MCF 10A (cell line): Measurements from ENCODE around the gene STRN4. TPM values are rescaled to one million over a fixed set of nuclear protein-coding genes. Genes with fewer than 3 reads are reported as not detected.
"Not testable (repeated sequence)": the region's sequence is repeated elsewhere in the genome, so short reads cannot be mapped to it uniquely, and the experiment has no call there.

ENCODE experiments used
- BruUV-seq: library from RNA; stranded (reverse); fragments of 400-500 nt; replicated peaks from 2 replicates; lab custom pipeline; 2021; lab: Mats Ljungman, UMichigan
- CTCF ChIA-PET: fragments of 300-600 bp; sonication (Branson Sonifier 250); formaldehyde crosslinking; extraction: SDS; loops from one replicate; lab custom pipeline; 2021; ENCODE audit warnings: antibody characterized with exemption, inconsistent platforms; lab: Yijun Ruan, JAX
- POLR2A ChIA-PET: fragments of 300-600, 350-650 bp; sonication (Branson Sonifier 250); formaldehyde crosslinking; extraction: SDS; loops from one replicate; lab custom pipeline; 2020; ENCODE audit warnings: antibody characterized with exemption, inconsistent platforms; lab: Yijun Ruan, JAX
- DNase-seq: peaks from one replicate; pipeline ENCODE4 v3.0.0-alpha.2; 2018; ENCODE audit not compliant: unreplicated experiment
- H3K27ac Mint-ChIP-seq: one replicate; pipeline ENCODE4 v1.8.0; 2022; ENCODE audit warnings: mild to moderate bottlenecking, low read depth, mixed read lengths; ENCODE audit not compliant: unreplicated experiment
- H3K27me3 Mint-ChIP-seq: one replicate; pipeline ENCODE4 v1.8.0; 2022; ENCODE audit warnings: mixed read lengths; ENCODE audit not compliant: insufficient read depth, unreplicated experiment
- H3K36me3 Mint-ChIP-seq: one replicate; pipeline ENCODE4 v1.8.0; 2022; ENCODE audit warnings: mild to moderate bottlenecking, moderate library complexity, mixed read lengths; ENCODE audit not compliant: insufficient read depth, unreplicated experiment
- H3K4me1 Mint-ChIP-seq: one replicate; pipeline ENCODE4 v1.8.0; 2022; ENCODE audit warnings: mixed read lengths; ENCODE audit not compliant: insufficient read depth, unreplicated experiment
- H3K4me3 Mint-ChIP-seq: one replicate; pipeline ENCODE4 v1.8.0; 2022; ENCODE audit warnings: mild to moderate bottlenecking, moderate library complexity, mixed read lengths; ENCODE audit not compliant: unreplicated experiment
- H3K9me3 Mint-ChIP-seq: one replicate; pipeline ENCODE4 v1.8.0; 2022; ENCODE audit warnings: mixed read lengths; ENCODE audit not compliant: unreplicated experiment
- intact Hi-C: fragments of 100-400 bp; cut with micrococcal nuclease; formaldehyde crosslinking; loops from 2 replicates; pipeline ENCODE4 v1.14.1; 2022
- total RNA-seq: library from RNA; stranded (reverse); gene quantifications from 2 replicates; pipeline ENCODE4 v1.2.3, GENCODE V29; 2022
- TF ChIP-seq, protein P1 (sequence below): fragments of 200-600 bp; IDR thresholded peaks from one replicate; pipeline ENCODE4 v1.8.0; 2022; ENCODE audit warnings: antibody characterized with exemption, mild to moderate bottlenecking; ENCODE audit not compliant: unreplicated experiment

The STRN4 gene
- total RNA-seq, 1 experiment from 2014 or later, result 92.3 TPM

DNA sequence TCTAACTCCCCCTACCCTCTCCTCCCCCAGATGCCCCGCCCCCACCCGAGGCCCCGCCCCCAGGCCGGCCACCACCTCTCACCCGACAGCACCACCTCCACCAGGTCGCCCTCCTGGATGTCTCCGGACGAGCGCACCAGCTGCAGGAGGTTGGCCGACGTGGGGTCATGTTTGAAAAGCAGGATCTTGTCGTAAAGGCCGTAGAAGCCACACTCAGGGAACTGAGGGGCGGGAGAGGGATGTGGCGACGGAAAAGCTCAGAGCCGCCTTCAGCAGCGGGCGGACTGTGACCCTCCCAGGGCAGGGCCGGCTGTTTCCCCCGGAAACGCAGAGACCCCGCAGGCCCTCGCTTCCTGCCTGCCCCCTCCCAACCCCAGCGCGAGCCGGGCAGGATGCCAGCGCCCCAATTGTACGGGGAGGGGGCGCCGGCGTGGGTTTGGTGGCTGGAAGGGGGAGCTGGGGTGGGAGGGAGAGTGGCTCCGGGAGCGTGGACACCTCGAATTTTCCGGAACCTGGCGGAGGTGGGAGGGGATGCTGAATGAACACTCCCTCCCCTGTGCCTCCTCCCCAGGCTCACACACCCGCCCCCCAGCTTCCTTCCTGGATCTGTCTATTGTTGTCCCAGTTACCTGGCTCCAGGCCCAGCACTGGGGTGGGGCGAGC, 32.3 kb downstream of the STRN4 start:
- POLR2A ChIA-PET, result interaction anchor here (0.7 to 5.0 kb wide), 9 partner anchors 12 to 399 kb away, joined by 3 to 40 read pairs (median 5); partner anchors contain the start of genes CALM3, FKRP and ZC3H4
- intact Hi-C loops, result no loop called here
- Mint-ChIP-seq H3K27me3 (no peaks in the 10 kb centered on the region), H3K4me1 (no peaks in the 10 kb centered on the region), H3K36me3 (peaks cover 32% of the 10 kb centered on the region), H3K27ac (peak overlapping the region; percentile 99), H3K9me3 (no peaks in the 10 kb centered on the region), H3K4me3 (peak overlapping the region; percentile 97)
- peak; percentile 96 for DNase-seq
- CTCF ChIA-PET, result interaction anchor here (0.7 to 4.1 kb wide), 4 partner anchors 9 to 676 kb away, joined by 3 to 25 read pairs (median 10); partner anchors contain the start of gene DACT3
- BruUV-seq, result no TSS peak
- TF ChIP-seq, protein P1, sequence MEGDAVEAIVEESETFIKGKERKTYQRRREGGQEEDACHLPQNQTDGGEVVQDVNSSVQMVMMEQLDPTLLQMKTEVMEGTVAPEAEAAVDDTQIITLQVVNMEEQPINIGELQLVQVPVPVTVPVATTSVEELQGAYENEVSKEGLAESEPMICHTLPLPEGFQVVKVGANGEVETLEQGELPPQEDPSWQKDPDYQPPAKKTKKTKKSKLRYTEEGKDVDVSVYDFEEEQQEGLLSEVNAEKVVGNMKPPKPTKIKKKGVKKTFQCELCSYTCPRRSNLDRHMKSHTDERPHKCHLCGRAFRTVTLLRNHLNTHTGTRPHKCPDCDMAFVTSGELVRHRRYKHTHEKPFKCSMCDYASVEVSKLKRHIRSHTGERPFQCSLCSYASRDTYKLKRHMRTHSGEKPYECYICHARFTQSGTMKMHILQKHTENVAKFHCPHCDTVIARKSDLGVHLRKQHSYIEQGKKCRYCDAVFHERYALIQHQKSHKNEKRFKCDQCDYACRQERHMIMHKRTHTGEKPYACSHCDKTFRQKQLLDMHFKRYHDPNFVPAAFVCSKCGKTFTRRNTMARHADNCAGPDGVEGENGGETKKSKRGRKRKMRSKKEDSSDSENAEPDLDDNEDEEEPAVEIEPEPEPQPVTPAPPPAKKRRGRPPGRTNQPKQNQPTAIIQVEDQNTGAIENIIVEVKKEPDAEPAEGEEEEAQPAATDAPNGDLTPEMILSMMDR, result no peak

DNA sequence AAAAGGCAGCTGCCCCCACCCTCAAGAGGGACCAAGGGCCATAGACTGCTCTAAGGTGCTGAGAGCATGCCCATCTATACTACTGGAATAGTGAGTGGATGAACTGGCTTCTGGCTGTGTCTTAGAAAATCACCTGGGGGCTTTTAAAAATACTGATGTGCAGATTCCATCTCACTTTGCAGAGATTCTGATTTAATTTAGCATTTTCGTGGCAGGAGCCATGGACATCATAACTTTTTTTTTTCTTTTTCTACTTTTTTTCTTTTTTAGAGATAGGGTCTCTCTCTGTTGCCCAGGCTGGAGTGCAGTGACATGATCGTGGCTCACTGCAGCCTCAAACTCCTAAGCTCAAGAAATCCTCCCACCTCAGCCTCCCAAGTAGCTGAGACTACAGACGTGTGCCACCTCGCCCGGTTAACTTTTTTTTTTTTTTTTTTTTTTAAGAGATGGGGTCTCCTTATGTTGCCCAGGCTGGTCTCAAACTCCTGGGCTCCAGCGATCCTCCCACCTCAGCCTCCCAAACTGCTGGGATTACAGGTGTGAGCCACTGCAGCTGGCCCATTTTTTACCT, 33.4 kb downstream of the STRN4 start:
- H3K27me3 Mint-ChIP-seq, DNase-seq, intact Hi-C loops, H3K27ac Mint-ChIP-seq, BruUV-seq, H3K4me1 Mint-ChIP-seq, H3K9me3 Mint-ChIP-seq: not testable (repeated sequence)
- ChIA-PET POLR2A (interaction anchor here (0.7 to 5.0 kb wide), 7 partner anchors 9 to 943 kb away, joined by 3 to 40 read pairs (median 6); partner anchors contain the start of genes CALM3, FKRP and ZC3H4), CTCF (interaction anchor here (0.6 to 4.1 kb wide), 4 partner anchors 8 to 175 kb away, joined by 3 to 25 read pairs (median 10); partner anchors contain the start of gene DACT3)
- H3K4me3 Mint-ChIP-seq, result peak overlapping the region; percentile 97
- H3K36me3 Mint-ChIP-seq, result peaks cover 41% of the 10 kb centered on the region

DNA sequence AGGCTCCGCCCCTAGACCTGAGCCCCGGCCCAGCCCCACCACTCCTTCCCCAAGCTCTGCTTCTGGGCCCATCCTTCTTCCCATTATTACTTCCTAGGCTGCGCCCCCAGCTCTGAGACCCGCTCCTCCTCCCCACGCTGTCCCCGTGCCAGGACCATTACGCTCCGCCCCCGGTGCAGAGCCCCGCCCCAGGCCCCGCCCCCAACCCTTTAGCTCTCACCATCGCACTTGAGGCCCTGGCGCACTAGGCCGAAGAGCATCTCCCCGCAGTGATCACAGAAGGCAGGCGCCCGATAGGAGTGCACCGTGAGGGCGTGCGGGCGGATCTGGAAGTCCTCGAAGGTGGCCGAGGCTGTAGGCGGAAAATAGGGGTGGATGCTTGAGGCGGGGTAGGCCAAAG, 35.6 kb downstream of the STRN4 start:
- intact Hi-C loops, result no loop called here
- H3K27me3 Mint-ChIP-seq, result no peaks in the 10 kb centered on the region
- no peak overlapping the region for H3K4me3 Mint-ChIP-seq
- ChIA-PET POLR2A (no interaction called here), CTCF (interaction anchor here (0.6 kb wide), 1 partner anchor 784 kb away, joined by 3 read pairs; no protein-coding TSS in a partner anchor)
- no peaks in the 10 kb centered on the region for H3K9me3 Mint-ChIP-seq
- BruUV-seq, result no TSS peak
- H3K4me1 Mint-ChIP-seq, result no peaks in the 10 kb centered on the region
- H3K36me3 Mint-ChIP-seq, result peaks cover 62% of the 10 kb centered on the region
- DNase-seq, result no peak
- H3K27ac Mint-ChIP-seq, result no peak overlapping the region
- TF ChIP-seq, protein P1, result no peak

DNA sequence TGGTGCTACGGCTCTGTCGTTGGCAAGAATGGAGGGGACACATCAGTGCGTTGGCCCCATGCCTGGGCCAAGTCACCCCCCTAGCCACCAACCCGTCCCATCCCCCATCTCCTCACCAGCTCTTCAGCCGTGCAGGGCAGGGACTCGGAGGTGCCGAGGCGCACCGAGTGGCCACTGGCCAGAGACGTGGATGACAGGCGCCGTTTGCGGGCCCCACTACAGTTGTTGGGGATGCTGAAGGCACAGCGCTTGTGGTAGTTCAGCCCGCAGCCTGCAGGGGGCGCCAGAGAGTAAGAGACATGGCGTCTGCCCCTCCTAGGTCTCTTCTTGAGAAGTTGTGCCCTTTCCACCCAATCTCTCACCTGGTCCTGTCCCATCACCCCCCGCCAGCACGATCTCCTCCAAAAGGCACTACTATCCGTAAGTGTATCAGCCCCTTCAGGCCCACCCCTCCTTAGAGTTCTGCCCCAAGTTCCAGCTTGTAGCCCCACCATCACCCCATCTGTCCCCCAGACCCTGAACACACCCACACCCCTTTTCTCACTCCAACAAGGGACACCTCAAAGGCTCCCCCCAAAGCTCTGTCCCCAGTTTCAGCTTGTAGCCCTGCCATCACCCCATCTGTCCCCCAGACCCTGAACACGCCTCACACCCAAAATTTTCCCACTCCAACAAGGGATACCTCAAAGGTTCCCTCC, 41.7 kb downstream of the STRN4 start:
- DNase-seq, result peak; percentile 65
- no peak overlapping the region for H3K27ac Mint-ChIP-seq

More for the DNA sequence above, 41.7 kb downstream of the STRN4 start:
- Mint-ChIP-seq H3K4me1 (peaks cover 6% of the 10 kb centered on the region), H3K27me3 (no peaks in the 10 kb centered on the region), H3K9me3 (no peaks in the 10 kb centered on the region), H3K36me3 (peaks cover 90% of the 10 kb centered on the region), H3K4me3 (no peak overlapping the region)
- no TSS peak for BruUV-seq
- TF ChIP-seq, protein P1, result peak; percentile 96
- POLR2A ChIA-PET, result interaction anchor here (1.1 to 1.3 kb wide), 2 partner anchors 9 to 13 kb away, joined by 3 to 6 read pairs; no protein-coding TSS in a partner anchor
- CTCF ChIA-PET, result interaction anchor here (0.6 to 2.8 kb wide), 32 partner anchors 9 to 575 kb away, joined by 3 to 27 read pairs (median 3); partner anchors contain the start of genes CALM3 and DACT3
- intact Hi-C loops, result no loop called here
